ENCODE data around the gene YBX1. TPM values are rescaled to one million over a fixed set of nuclear protein-coding genes. Genes with fewer than 3 reads are reported as not detected.

Gene YBX1
- total and polyA plus RNA-seq, 4 donors, result 107 to 530 (median 204) TPM

DNA sequence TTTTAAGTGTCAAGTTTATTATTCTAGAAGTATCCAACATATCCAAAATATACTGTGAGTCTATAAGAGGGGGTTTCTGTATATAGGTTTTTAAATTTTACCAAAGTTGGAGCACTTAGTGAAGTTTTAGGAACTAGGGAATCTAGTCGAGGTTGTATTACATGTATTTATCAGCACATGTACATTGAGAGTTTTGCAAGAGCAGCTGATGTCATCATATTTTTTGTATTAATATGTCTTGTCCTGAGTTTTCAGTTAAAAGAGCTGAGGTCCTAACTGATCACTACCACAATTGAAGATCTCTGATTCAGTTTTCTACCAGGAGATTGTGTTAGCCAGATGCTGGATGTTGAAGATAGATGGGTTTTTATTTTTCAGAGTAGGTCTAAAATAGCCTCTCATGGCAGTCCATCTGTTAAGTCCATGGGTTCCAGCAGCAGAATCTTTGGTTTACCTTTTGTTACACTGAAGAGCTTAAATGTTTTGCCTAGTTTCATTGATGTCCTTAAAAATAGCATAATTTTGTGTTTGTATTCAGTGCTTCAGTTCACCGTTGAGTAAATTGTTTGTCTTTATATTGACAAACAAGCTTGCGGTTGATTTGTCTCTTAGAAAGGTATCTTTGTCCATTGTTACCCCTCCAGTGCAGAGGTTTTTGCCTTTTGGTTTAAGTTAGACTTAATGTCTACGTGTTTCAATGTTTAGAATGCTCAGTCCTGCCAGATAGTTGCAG is 16.0 kb downstream of the YBX1 start (continued):
- TF ChIP-seq YY1 (IDR thresholded peaks at IDR 0.05), result no peak
- TF ChIP-seq RAD21 (IDR thresholded peaks at IDR 0.05), result no peak
- no peak for TF ChIP-seq FOXA2 (IDR thresholded peaks at IDR 0.05)
- TF ChIP-seq, protein P1, sequence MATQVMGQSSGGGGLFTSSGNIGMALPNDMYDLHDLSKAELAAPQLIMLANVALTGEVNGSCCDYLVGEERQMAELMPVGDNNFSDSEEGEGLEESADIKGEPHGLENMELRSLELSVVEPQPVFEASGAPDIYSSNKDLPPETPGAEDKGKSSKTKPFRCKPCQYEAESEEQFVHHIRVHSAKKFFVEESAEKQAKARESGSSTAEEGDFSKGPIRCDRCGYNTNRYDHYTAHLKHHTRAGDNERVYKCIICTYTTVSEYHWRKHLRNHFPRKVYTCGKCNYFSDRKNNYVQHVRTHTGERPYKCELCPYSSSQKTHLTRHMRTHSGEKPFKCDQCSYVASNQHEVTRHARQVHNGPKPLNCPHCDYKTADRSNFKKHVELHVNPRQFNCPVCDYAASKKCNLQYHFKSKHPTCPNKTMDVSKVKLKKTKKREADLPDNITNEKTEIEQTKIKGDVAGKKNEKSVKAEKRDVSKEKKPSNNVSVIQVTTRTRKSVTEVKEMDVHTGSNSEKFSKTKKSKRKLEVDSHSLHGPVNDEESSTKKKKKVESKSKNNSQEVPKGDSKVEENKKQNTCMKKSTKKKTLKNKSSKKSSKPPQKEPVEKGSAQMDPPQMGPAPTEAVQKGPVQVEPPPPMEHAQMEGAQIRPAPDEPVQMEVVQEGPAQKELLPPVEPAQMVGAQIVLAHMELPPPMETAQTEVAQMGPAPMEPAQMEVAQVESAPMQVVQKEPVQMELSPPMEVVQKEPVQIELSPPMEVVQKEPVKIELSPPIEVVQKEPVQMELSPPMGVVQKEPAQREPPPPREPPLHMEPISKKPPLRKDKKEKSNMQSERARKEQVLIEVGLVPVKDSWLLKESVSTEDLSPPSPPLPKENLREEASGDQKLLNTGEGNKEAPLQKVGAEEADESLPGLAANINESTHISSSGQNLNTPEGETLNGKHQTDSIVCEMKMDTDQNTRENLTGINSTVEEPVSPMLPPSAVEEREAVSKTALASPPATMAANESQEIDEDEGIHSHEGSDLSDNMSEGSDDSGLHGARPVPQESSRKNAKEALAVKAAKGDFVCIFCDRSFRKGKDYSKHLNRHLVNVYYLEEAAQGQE (IDR thresholded peaks at IDR 0.05), result no peak
- no peak for TF ChIP-seq HNF4A (conservative IDR thresholded peaks at IDR 0.05)
- no peak for TF ChIP-seq FOXA1 (IDR thresholded peaks at IDR 0.05)

DNA sequence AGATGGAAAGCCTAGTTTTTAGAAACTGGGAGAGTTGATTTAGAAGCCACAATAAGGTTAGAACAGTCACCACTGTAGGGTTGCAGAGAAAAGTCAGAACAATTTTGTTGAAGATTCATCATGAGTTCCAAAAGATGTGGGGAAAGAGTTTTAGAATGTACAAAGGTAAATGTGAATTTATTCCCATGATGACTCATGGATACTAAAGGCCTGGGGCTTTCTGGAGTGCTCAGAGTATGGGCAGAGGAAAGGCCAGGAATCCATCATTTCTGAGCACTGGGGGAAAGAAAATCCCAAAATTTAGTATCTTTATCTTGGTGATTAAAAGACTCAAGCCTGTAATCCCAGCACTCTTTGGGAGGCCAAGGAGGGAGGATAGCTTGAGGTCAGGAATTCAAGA is 17.8 kb downstream of the YBX1 start:
- H3K27ac ChIP-seq (ENCODE audit: low read depth in 1 of 2, low read length in 2 of 2), result no peak overlapping the region
- DNase-seq (ENCODE audit: low spot score), result no peak
- no peaks in the 10 kb centered on the region for H3K9me3 ChIP-seq (ENCODE audit: control insufficient read depth in 4 of 4, low read length in 3 of 4)
- no peaks in the 10 kb centered on the region for H3K27me3 ChIP-seq (ENCODE audit: control insufficient read depth in 4 of 4, insufficient read depth in 4 of 4, low read length in 3 of 4)
- H3K9ac ChIP-seq (ENCODE audit: low read depth in 1 of 2, low read length in 2 of 2), result no peak overlapping the region
- H3K36me3 ChIP-seq (ENCODE audit: control insufficient read depth in 4 of 4, insufficient read depth in 3 of 4, low read depth in 1 of 4, low read length in 3 of 4), result peaks cover 13 to 78% (median 63%) of the 10 kb centered on the region in 4 donors
- no peak for TF ChIP-seq FOXA2 (IDR thresholded peaks at IDR 0.05)
- TF ChIP-seq GABPA (IDR thresholded peaks at IDR 0.05 in 1 of 2, conservative IDR thresholded peaks at IDR 0.05 in 1 of 2), result no peak
- TF ChIP-seq, protein P2, sequence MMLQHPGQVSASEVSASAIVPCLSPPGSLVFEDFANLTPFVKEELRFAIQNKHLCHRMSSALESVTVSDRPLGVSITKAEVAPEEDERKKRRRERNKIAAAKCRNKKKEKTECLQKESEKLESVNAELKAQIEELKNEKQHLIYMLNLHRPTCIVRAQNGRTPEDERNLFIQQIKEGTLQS (IDR thresholded peaks at IDR 0.05), result no peak
- no peak for TF ChIP-seq HNF4G (IDR thresholded peaks at IDR 0.05)
- TF ChIP-seq TAF1 (conservative IDR thresholded peaks at IDR 0.05), result no peak
- TF ChIP-seq YY1 (IDR thresholded peaks at IDR 0.05), result no peak
- no peak for TF ChIP-seq EGR1 (IDR thresholded peaks at IDR 0.05; ENCODE audit: low read depth in 2 of 2)
- TF ChIP-seq SP1 (IDR thresholded peaks at IDR 0.05), result no peak
- TF ChIP-seq RAD21 (IDR thresholded peaks at IDR 0.05), result no peak
- no peak for TF ChIP-seq RXRA (IDR thresholded peaks at IDR 0.05)
- TF ChIP-seq, protein P3, sequence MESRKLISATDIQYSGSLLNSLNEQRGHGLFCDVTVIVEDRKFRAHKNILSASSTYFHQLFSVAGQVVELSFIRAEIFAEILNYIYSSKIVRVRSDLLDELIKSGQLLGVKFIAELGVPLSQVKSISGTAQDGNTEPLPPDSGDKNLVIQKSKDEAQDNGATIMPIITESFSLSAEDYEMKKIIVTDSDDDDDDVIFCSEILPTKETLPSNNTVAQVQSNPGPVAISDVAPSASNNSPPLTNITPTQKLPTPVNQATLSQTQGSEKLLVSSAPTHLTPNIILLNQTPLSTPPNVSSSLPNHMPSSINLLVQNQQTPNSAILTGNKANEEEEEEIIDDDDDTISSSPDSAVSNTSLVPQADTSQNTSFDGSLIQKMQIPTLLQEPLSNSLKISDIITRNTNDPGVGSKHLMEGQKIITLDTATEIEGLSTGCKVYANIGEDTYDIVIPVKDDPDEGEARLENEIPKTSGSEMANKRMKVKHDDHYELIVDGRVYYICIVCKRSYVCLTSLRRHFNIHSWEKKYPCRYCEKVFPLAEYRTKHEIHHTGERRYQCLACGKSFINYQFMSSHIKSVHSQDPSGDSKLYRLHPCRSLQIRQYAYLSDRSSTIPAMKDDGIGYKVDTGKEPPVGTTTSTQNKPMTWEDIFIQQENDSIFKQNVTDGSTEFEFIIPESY (IDR thresholded peaks at IDR 0.05), result no peak
- TF ChIP-seq JUND (IDR thresholded peaks at IDR 0.05), result no peak
- TF ChIP-seq, protein P1 (IDR thresholded peaks at IDR 0.05), result no peak
- TF ChIP-seq NR2F2 (IDR thresholded peaks at IDR 0.05), result no peak
- TF ChIP-seq, protein P4, sequence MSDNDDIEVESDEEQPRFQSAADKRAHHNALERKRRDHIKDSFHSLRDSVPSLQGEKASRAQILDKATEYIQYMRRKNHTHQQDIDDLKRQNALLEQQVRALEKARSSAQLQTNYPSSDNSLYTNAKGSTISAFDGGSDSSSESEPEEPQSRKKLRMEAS (IDR thresholded peaks at IDR 0.05), result no peak
- TF ChIP-seq, protein P5, sequence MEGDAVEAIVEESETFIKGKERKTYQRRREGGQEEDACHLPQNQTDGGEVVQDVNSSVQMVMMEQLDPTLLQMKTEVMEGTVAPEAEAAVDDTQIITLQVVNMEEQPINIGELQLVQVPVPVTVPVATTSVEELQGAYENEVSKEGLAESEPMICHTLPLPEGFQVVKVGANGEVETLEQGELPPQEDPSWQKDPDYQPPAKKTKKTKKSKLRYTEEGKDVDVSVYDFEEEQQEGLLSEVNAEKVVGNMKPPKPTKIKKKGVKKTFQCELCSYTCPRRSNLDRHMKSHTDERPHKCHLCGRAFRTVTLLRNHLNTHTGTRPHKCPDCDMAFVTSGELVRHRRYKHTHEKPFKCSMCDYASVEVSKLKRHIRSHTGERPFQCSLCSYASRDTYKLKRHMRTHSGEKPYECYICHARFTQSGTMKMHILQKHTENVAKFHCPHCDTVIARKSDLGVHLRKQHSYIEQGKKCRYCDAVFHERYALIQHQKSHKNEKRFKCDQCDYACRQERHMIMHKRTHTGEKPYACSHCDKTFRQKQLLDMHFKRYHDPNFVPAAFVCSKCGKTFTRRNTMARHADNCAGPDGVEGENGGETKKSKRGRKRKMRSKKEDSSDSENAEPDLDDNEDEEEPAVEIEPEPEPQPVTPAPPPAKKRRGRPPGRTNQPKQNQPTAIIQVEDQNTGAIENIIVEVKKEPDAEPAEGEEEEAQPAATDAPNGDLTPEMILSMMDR (IDR thresholded peaks at IDR 0.05; ENCODE audit: low read depth, low read length, missing input control), result no peak
- TF ChIP-seq FOXA1 (IDR thresholded peaks at IDR 0.05), result no peak
- H3K4me3 ChIP-seq (ENCODE audit: low read depth in 1 of 3, low read length in 3 of 3), result no peak overlapping the region
- no peaks in the 10 kb centered on the region for H3K4me1 ChIP-seq (ENCODE audit: control insufficient read depth in 4 of 4, insufficient read depth in 4 of 4, low read length in 3 of 4)

Measured in liver (tissue), 9 donors.